B cell (primary cell): Measurements from ENCODE around the gene ASPRV1. TPM values are rescaled to one million over a fixed set of nuclear protein-coding genes. Genes with fewer than 3 reads are reported as not detected.

Source experiments
- ATAC-seq: fragments of 200-7000 bp; cut with Tn5 transposase; one replicate; pipeline ENCODE4 v1.10.0; 2021; ENCODE audit warnings: low read depth, mild to moderate bottlenecking, moderate number of reproducible peaks, moderate library complexity
- CTCF ChIA-PET: fragments of 350-600 bp; sonication (Branson Sonifier 250); formaldehyde crosslinking; loops from one replicate; lab custom pipeline; 2021; ENCODE audit warnings: antibody characterized with exemption, inconsistent platforms; lab: Charles Lee
- POLR2A ChIA-PET: fragments of 350-600 bp; sonication (Branson Sonifier 250); formaldehyde crosslinking; loops from one replicate; lab custom pipeline; 2021; ENCODE audit warnings: antibody characterized with exemption; lab: Charles Lee
- DNase-seq: peaks from one replicate; pipeline ENCODE4 v3.0.0; 2013
- H2AFZ ChIP-seq: 2 replicates; pipeline ENCODE4 v1.6.1; 2012; ENCODE audit warnings: mild to moderate bottlenecking, low read depth, low read length; ENCODE audit not compliant: insufficient read depth, poor library complexity, severe bottlenecking
- H3K27ac ChIP-seq, 2 donors: 1 replicate in 1 of 2; 2 replicates in 1 of 2; pipeline ENCODE4 v1.5.1; 2012 to 2013; ENCODE audit warnings: low read length in 2 of 2, mild to moderate bottlenecking in 2 of 2, moderate library complexity in 1 of 2
- H3K27me3 ChIP-seq, 4 experiments: fragments of 200-600 bp in 1 of 4; sonication (generic) in 1 of 4; replicated peaks in 1 of 4; 1 replicate in 2 of 4; 2 replicates in 2 of 4; pipeline versions ENCODE4 v1.6.1 to v1.7.0; 2013 to 2016; ENCODE audit warnings: low read length in 3 of 4, mild to moderate bottlenecking in 2 of 4, mixed read lengths in 1 of 4, moderate library complexity in 1 of 4; ENCODE audit not compliant: insufficient read depth in 4 of 4, control insufficient read depth in 3 of 4; ENCODE audit errors: control extremely low read depth in 1 of 4
- H3K36me3 ChIP-seq, 2 experiments: replicated peaks in 1 of 2; 1 replicate in 1 of 2; 2 replicates in 1 of 2; pipeline versions ENCODE4 v1.6.1 to v1.7.1; 2013; ENCODE audit warnings: low read length in 1 of 2; ENCODE audit not compliant: insufficient read depth in 2 of 2, control insufficient read depth in 1 of 2; ENCODE audit errors: control extremely low read depth in 1 of 2, extremely low read depth in 1 of 2
- H3K4me1 ChIP-seq, 2 donors: fragments of 200-600 bp in 1 of 2; sonication (generic) in 1 of 2; 1 replicate in 1 of 2; 2 replicates in 1 of 2; pipeline versions ENCODE4 v1.5.1 to v1.6.1; 2013 to 2017; ENCODE audit warnings: low read length in 2 of 2; ENCODE audit not compliant: control insufficient read depth in 2 of 2, insufficient read depth in 2 of 2
- H3K4me2 ChIP-seq: replicated peaks from 2 replicates; pipeline ENCODE3; 2012; ENCODE audit warnings: mild to moderate bottlenecking, low read depth, low read length; ENCODE audit not compliant: poor library complexity, severe bottlenecking
- H3K4me3 ChIP-seq, 5 experiments: fragments of 200-600 bp in 1 of 5; sonication (generic) in 1 of 5; 1 replicate in 3 of 5; 2 replicates in 2 of 5; pipeline versions ENCODE4 v1.5.1 to v1.7.0; 2011 to 2016; ENCODE audit warnings: low read length in 4 of 5, mild to moderate bottlenecking in 4 of 5, low read depth in 2 of 5, control low read depth in 1 of 5, moderate library complexity in 1 of 5; ENCODE audit not compliant: insufficient read depth in 1 of 5; ENCODE audit errors: control extremely low read depth in 1 of 5, extremely low read depth in 1 of 5
- H3K79me2 ChIP-seq: fragments of 200-600 bp; sonication (generic); one replicate; pipeline ENCODE4 v1.6.0; 2016; ENCODE audit warnings: low read length; ENCODE audit not compliant: control insufficient read depth, insufficient read depth
- H3K9ac ChIP-seq: fragments of 200-600 bp; sonication (generic); 2 replicates; pipeline ENCODE4 v1.6.1; 2017; ENCODE audit warnings: mild to moderate bottlenecking, low read length, moderate library complexity
- H3K9me3 ChIP-seq, 3 donors: one replicate each; pipeline versions ENCODE4 v1.6.1 to v1.7.1; 2013; ENCODE audit warnings: low read length in 2 of 3; ENCODE audit not compliant: control insufficient read depth in 2 of 3, insufficient read depth in 1 of 3; ENCODE audit errors: control extremely low read depth in 1 of 3
- H4K20me1 ChIP-seq: 2 replicates; pipeline ENCODE4 v1.6.0; 2012; ENCODE audit warnings: mild to moderate bottlenecking, low read length; ENCODE audit not compliant: insufficient read depth, control insufficient read depth, poor library complexity, severe bottlenecking
- H3K27ac Mint-ChIP-seq: one replicate; pipeline ENCODE4 v1.8.0; 2021; ENCODE audit warnings: mixed read lengths
- H3K27me3 Mint-ChIP-seq: one replicate; pipeline ENCODE4 v1.8.0; 2021; ENCODE audit warnings: mixed read lengths
- H3K4me1 Mint-ChIP-seq: one replicate; pipeline ENCODE4 v1.8.0; 2021; ENCODE audit warnings: mixed read lengths
- H3K4me3 Mint-ChIP-seq: one replicate; pipeline ENCODE4 v1.8.0; 2021; ENCODE audit warnings: mixed read lengths
- H3K9me3 Mint-ChIP-seq: one replicate; pipeline ENCODE4 v1.8.0; 2022; ENCODE audit warnings: mixed read lengths; ENCODE audit not compliant: insufficient read depth
- CTCF ChIP-seq: fragments of 200-600 bp; IDR thresholded peaks from one replicate; pipeline ENCODE4 v1.8.0; 2022; ENCODE audit warnings: antibody characterized with exemption, mild to moderate bottlenecking
- EZH2 ChIP-seq: IDR thresholded peaks from 2 replicates; pipeline ENCODE4 v1.6.1; 2012; ENCODE audit warnings: borderline replicate concordance, low read depth, mild to moderate bottlenecking, moderate library complexity, low read length; ENCODE audit not compliant: insufficient read depth, poor library complexity, severe bottlenecking
- WGBS: methylation state at CpG from one replicate; pipeline ENCODE4 v1.1.5; 2013; ENCODE audit warnings: missing lambda C conversion rate; ENCODE audit not compliant: insufficient coverage; 5-methylcytosine and 5-hydroxymethylcytosine counted together
- intact Hi-C: fragments of 100-400 bp; cut with micrococcal nuclease; formaldehyde crosslinking; loops from one replicate; pipeline ENCODE4 v1.10.0; 2022
- polyA plus RNA-seq: library from polyadenylated mRNA; depleted of rRNA; stranded (reverse); fragments of >200 nt; gene quantifications from 2 replicates; pipeline ENCODE4 v1.2.3, GENCODE V29; 2012
- total RNA-seq, 2 donors: library from RNA; stranded (reverse); fragments of 120-200 nt in 1 of 2; gene quantifications; 1 replicate in 1 of 2; 2 replicates in 1 of 2; pipeline versions ENCODE4 v1.2.3 to v1.2.4, GENCODE V29; 2013 to 2022

ASPRV1 gene
- total and polyA plus RNA-seq, 2 donors (not counting 1 experiment from before 2014, with no cell fraction given), result 1.1 TPM

DNA sequence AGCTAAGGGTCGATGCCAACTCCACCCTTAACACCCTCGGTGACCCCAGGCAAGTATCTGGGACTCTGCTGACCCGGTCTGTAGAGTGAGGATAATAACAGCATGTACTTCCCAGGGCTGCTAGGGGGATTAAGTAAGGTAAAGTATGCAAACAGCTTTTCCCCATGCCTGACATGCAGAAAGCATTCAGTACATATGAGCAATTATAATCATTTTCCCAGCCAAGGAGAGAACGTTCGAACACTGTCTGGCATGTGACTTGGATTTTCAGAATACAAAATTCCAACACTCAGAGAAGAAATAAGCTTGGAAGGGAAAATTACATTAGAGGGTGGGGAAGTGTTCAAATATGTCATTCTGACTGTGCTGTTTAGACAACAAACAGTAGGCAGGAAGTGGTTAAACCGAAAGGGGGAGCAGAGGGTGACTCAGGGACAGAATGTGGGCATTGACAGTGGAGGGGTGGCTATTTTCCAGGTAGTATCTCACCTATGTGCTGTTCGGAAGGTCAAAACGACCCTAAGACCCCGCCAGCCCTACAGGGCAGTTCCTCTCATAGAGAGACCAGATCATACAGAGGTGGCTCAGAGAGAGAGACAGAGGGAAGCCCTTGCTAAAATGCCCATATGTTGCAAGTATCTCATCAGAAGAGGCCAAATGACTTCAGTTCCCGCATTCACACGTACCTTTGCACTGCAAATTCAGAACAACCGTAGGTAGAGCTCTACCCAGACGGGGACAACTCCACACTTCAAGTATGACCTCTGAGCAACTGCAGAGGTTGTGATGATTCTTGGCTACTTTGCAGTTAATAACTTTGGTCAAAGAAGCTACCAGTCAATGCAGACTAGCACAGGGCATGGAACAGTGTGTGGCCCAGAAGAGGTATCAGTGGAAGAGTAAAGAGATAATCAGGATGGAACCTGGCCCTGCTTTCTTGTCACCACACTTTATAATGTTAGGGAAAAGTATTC is 14.8 kb downstream of the ASPRV1 start:
- peaks cover 0 to 9% of the 10 kb centered on the region in 2 experiments for H3K36me3 ChIP-seq
- Mint-ChIP-seq H3K4me3 (no peak overlapping the region), H3K27me3 (no peaks in the 10 kb centered on the region), H3K9me3 (no peaks in the 10 kb centered on the region), H3K27ac (no peak overlapping the region), H3K4me1 (peaks cover 7% of the 10 kb centered on the region)
- H3K27ac ChIP-seq, result no peak overlapping the region
- H3K79me2 ChIP-seq, result no peaks in the 10 kb centered on the region
- H3K27me3 ChIP-seq, result no peaks in the 10 kb centered on the region
- ATAC-seq (no peak), DNase-seq (no peak)
- CTCF ChIA-PET, result interaction anchor here (1.5 kb wide), 1 partner anchor 124 kb away, joined by 4 read pairs; no protein-coding TSS in a partner anchor
- no peak overlapping the region for H3K4me2 ChIP-seq
- POLR2A ChIA-PET, result no interaction called here
- H3K4me1 ChIP-seq, result peaks cover 0 to 8% of the 10 kb centered on the region in 2 donors
- intact Hi-C loops, result no loop called here
- no peak overlapping the region for H3K9ac ChIP-seq
- H3K4me3 ChIP-seq, result no peak overlapping the region
- peak overlapping the region; percentile 3 for H2AFZ ChIP-seq
- TF ChIP-seq CTCF (no peak), EZH2 (no peak)
- H3K9me3 ChIP-seq, result no peaks in the 10 kb centered on the region
- H4K20me1 ChIP-seq, result no peaks in the 10 kb centered on the region
- 30% methylated on average over 6 of the region's 13 CpGs for WGBS

GRCh38 chr2:69945941-69946340 is 15.5 kb downstream of the ASPRV1 start:
- Histone ChIP-seq H3K36me3 (peaks cover 0 to 16% of the 10 kb centered on the region in 2 experiments), H4K20me1 (no peaks in the 10 kb centered on the region), H3K9me3 (no peaks in the 10 kb centered on the region), H3K4me3 (no peak overlapping the region), H2AFZ (no peak overlapping the region), H3K79me2 (no peaks in the 10 kb centered on the region), H3K4me1 (peaks cover 0 to 8% of the 10 kb centered on the region in 2 donors), H3K27me3 (no peaks in the 10 kb centered on the region), H3K9ac (no peak overlapping the region), H3K4me2 (no peak overlapping the region), H3K27ac (no peak overlapping the region)
- intact Hi-C loops, result no loop called here
- Mint-ChIP-seq H3K27ac (no peak overlapping the region), H3K27me3 (no peaks in the 10 kb centered on the region), H3K4me3 (no peak overlapping the region), H3K9me3 (no peaks in the 10 kb centered on the region), H3K4me1 (peaks cover 7% of the 10 kb centered on the region)
- TF ChIP-seq CTCF (no peak), EZH2 (no peak)
- WGBS, result 98% methylated on average over 7 of the region's 8 CpGs
- CTCF ChIA-PET, result no interaction called here
- DNase-seq, result no peak
- POLR2A ChIA-PET, result no interaction called here
- no peak for ATAC-seq
